Ascending aorta (tissue), 2 donors: Measurements from ENCODE around the gene RAD51B. TPM values are rescaled to one million over a fixed set of nuclear protein-coding genes. Genes with fewer than 3 reads are reported as not detected.

ENCODE experiments used
- DNase-seq, 2 donors: peaks; one replicate each; pipeline ENCODE4 v3.0.0-alpha.2; 2019; ENCODE audit warnings: low spot score in 2 of 2
- H3K27ac ChIP-seq, 2 donors: fragments of 200-600 bp; sonication (generic); one replicate each; pipeline ENCODE4 v1.5.1; 2016 to 2017; ENCODE audit warnings: mild to moderate bottlenecking in 1 of 2
- H3K27me3 ChIP-seq: fragments of 200-600 bp; sonication (generic); one replicate; pipeline ENCODE4 v1.5.1; 2017
- H3K36me3 ChIP-seq, 2 donors: fragments of 200-600 bp; sonication (generic); one replicate each; pipeline ENCODE4 v1.5.1; 2016
- H3K4me1 ChIP-seq, 2 donors: fragments of 200-600 bp; sonication (generic); one replicate each; pipeline ENCODE4 v1.5.1; 2016 to 2017; ENCODE audit warnings: mild to moderate bottlenecking in 1 of 2
- H3K4me3 ChIP-seq, 2 donors: fragments of 200-600 bp; sonication (generic); one replicate each; pipeline ENCODE4 v1.5.1; 2016 to 2017; ENCODE audit warnings: mild to moderate bottlenecking in 1 of 2
- H3K9me3 ChIP-seq, 2 donors: fragments of 200-600 bp; sonication (generic); one replicate each; pipeline ENCODE4 v1.5.1; 2016
- CTCF ChIP-seq, 3 experiments: fragments of 200-600 bp in 2 of 3; fragments of 450-650 bp in 1 of 3; sonication (generic) in 2 of 3; IDR thresholded peaks; one replicate each; pipeline ENCODE4 v1.5.1; 2016 to 2019; ENCODE audit warnings: antibody characterized with exemption in 3 of 3, mild to moderate bottlenecking in 1 of 3, moderate library complexity in 1 of 3
- intact Hi-C: fragments of 100-400 bp; cut with DNase I; formaldehyde crosslinking; loops from one replicate; pipeline ENCODE4 v1.15.1; 2023
- total RNA-seq: library from RNA; depleted of rRNA; stranded (reverse); fragments of >200 nt; gene quantifications from one replicate; pipeline ENCODE4 v1.1.0, GENCODE V29; 2016

Gene RAD51B
- total RNA-seq, 1 donor from 2014 or later, result not detected

- intact Hi-C loops, result no loop called here
- TF ChIP-seq CTCF (IDR thresholded peaks at IDR 0.05), result no peak
These were observed 657.5 kb downstream of the RAD51B start for GRCh38 chr14:68477110-68477455.

GRCh38 chr14:68477461-68478085 lies 658.0 kb downstream of the RAD51B start:
- H3K4me1 ChIP-seq, result no peaks in the 10 kb centered on the region
- no peak overlapping the region for H3K4me3 ChIP-seq
- TF ChIP-seq CTCF (IDR thresholded peaks at IDR 0.05), result no peak
- H3K9me3 ChIP-seq, result no peaks in the 10 kb centered on the region
- no peaks in the 10 kb centered on the region for H3K27me3 ChIP-seq
- H3K36me3 ChIP-seq, result no peaks in the 10 kb centered on the region
- no peak for DNase-seq
- intact Hi-C loops, result no loop called here
- peak overlapping the region in 1 of 2 donors; percentile 39 for H3K27ac ChIP-seq

More at GRCh38 chr14:68477110-68477455, 657.5 kb downstream of the RAD51B start:
- no peak overlapping the region for H3K4me3 ChIP-seq
- no peak for DNase-seq
- H3K4me1 ChIP-seq, result no peaks in the 10 kb centered on the region
- H3K27me3 ChIP-seq, result no peaks in the 10 kb centered on the region
- H3K9me3 ChIP-seq, result no peaks in the 10 kb centered on the region
- H3K36me3 ChIP-seq, result no peaks in the 10 kb centered on the region
- H3K27ac ChIP-seq, result peak overlapping the region in 1 of 2 donors; percentile 39

DNA sequence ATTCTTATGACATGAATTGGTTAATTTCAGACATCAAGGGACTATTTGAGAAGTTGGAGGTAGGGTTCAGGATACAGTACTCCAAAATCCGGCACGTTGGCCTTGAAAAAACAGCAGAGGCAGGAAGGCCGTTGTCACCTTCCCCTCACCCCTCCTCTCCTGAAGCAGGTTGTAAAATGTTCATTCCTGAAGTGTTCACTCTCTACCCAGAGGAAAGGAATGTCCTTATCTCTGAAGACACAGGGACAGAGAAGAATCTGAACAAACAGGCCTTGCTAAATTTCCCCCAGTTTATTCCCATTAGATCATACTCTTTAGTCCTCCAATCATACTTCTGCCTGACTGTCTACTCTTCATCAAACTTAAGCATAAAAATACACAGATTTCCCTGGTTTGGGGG lies 659.7 kb downstream of the RAD51B start:
- Histone ChIP-seq H3K36me3 (no peaks in the 10 kb centered on the region), H3K27me3 (no peaks in the 10 kb centered on the region), H3K27ac (no peak overlapping the region), H3K4me1 (no peaks in the 10 kb centered on the region), H3K9me3 (no peaks in the 10 kb centered on the region), H3K4me3 (no peak overlapping the region)
- no peak for TF ChIP-seq CTCF (IDR thresholded peaks at IDR 0.05)
- DNase-seq, result no peak
- intact Hi-C loops, result no loop called here

DNA sequence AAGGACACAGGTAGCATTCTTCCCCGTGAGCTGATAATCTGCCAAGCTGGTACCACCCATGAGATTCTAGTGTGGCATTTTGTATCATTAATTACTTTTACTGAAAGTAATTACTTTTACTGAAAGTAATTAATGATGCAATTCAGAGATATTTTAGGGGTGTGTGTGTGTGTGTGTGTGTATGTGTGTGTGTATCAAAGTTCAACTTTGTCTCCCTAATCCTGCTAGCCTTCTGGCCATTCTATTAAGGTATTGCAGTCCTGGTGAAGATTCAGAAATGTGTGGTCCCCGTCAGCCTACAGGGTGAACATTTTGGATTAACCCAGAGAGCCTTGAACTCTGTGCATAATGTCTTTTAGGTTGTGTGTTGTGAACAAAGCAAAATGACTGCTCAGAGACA lies 662.4 kb downstream of the RAD51B start:
- no peak for TF ChIP-seq CTCF (IDR thresholded peaks at IDR 0.05)
- Histone ChIP-seq H3K9me3 (no peaks in the 10 kb centered on the region), H3K27me3 (no peaks in the 10 kb centered on the region), H3K27ac (no peak overlapping the region), H3K36me3 (no peaks in the 10 kb centered on the region), H3K4me3 (no peak overlapping the region), H3K4me1 (no peaks in the 10 kb centered on the region)
- intact Hi-C loops, result no loop called here
- DNase-seq, result no peak

DNA sequence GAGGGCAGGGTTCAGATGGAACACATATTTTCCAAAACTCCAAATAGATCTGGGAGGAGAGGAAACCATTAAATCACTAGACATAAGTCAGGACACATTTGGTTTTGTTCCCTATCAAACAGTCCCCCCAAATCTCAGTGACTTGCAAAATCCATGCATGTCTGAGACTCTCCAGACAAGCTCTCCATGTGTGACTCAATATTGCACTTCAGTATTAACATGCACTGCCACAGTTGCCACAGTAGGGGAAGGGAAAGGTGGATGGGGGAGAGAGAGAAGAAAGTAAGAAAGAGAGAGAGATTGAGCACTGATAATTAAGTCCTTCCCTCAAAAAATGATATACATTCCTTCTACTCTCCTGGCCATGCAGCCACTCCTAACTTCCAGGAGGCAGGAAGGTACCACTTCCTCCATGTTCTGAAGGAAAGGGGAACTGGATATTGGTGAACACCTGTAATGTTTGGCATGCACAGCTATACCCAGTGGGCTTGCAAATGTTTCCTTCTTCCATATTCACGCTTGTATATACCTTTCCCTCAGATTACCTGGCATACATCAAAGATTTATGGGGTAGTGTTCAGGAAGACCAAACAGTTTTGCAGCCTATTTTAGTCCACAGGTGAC lies 663.3 kb downstream of the RAD51B start:
- Histone ChIP-seq H3K27me3 (no peaks in the 10 kb centered on the region), H3K36me3 (no peaks in the 10 kb centered on the region), H3K4me3 (no peak overlapping the region), H3K27ac (no peak overlapping the region), H3K4me1 (no peaks in the 10 kb centered on the region), H3K9me3 (no peaks in the 10 kb centered on the region)
- peak in 1 of 2 donors; percentile 16 for DNase-seq
- TF ChIP-seq CTCF (IDR thresholded peaks at IDR 0.05), result no peak
- intact Hi-C loops, result no loop called here
